Trophoblast cell (in vitro differentiated cells and primary cell): Measurements from ENCODE around the gene BTBD19.

ENCODE experiments used
- DNase-seq, 2 donors: peaks; one replicate each; pipeline ENCODE4 v3.0.0-alpha.2; 2016
- H2AFZ ChIP-seq: 2 replicates; pipeline ENCODE4 v1.6.1; 2013; ENCODE audit warnings: low read length, moderate library complexity, mild to moderate bottlenecking; ENCODE audit not compliant: insufficient read depth, poor library complexity
- H2AK5ac ChIP-seq: 2 replicates; pipeline ENCODE4 v1.6.1; 2013; ENCODE audit warnings: mild to moderate bottlenecking, low read length
- H2BK120ac ChIP-seq: 2 replicates; pipeline ENCODE4 v1.6.1; 2013; ENCODE audit warnings: low read length, mild to moderate bottlenecking, moderate library complexity; ENCODE audit not compliant: insufficient read depth, poor library complexity
- H2BK12ac ChIP-seq: 2 replicates; pipeline ENCODE4 v1.6.1; 2013; ENCODE audit warnings: mild to moderate bottlenecking, low read length, moderate library complexity
- H2BK5ac ChIP-seq: 2 replicates; pipeline ENCODE4 v1.6.1; 2013; ENCODE audit warnings: low read length, low read depth, moderate library complexity, mild to moderate bottlenecking; ENCODE audit not compliant: poor library complexity
- H3K14ac ChIP-seq: 2 replicates; pipeline ENCODE4 v1.6.1; 2013; ENCODE audit warnings: mild to moderate bottlenecking, low read length
- H3K18ac ChIP-seq: 2 replicates; pipeline ENCODE4 v1.6.1; 2013; ENCODE audit warnings: mild to moderate bottlenecking, low read length
- H3K23ac ChIP-seq: 2 replicates; pipeline ENCODE4 v1.6.1; 2013; ENCODE audit warnings: low read length
- H3K27ac ChIP-seq: 2 replicates; pipeline ENCODE4 v1.5.1; 2013; ENCODE audit warnings: low read depth, mild to moderate bottlenecking, inconsistent platforms, low read length, moderate library complexity
- H3K27me3 ChIP-seq: 2 replicates; pipeline ENCODE4 v1.6.1; 2013; ENCODE audit warnings: inconsistent platforms, mild to moderate bottlenecking, low read length, moderate library complexity; ENCODE audit not compliant: insufficient read depth
- H3K36me3 ChIP-seq, 2 experiments: 1 replicate in 1 of 2; 2 replicates in 1 of 2; pipeline ENCODE4 v1.6.1; 2013; ENCODE audit warnings: low read length in 2 of 2, mild to moderate bottlenecking in 2 of 2, moderate library complexity in 1 of 2; ENCODE audit not compliant: insufficient read depth in 2 of 2, control insufficient read depth in 1 of 2
- H3K4ac ChIP-seq: 2 replicates; pipeline ENCODE4 v1.6.1; 2013; ENCODE audit warnings: low read depth, mild to moderate bottlenecking, low read length, moderate library complexity
- H3K4me1 ChIP-seq, 2 experiments: 1 replicate in 1 of 2; 2 replicates in 1 of 2; pipeline ENCODE4 v1.6.1; 2013; ENCODE audit warnings: low read length in 2 of 2, mild to moderate bottlenecking in 2 of 2, moderate library complexity in 1 of 2; ENCODE audit not compliant: insufficient read depth in 2 of 2, control insufficient read depth in 1 of 2
- H3K4me2 ChIP-seq: 2 replicates; pipeline ENCODE4 v1.6.1; 2013; ENCODE audit warnings: inconsistent platforms, mild to moderate bottlenecking, low read length, moderate library complexity
- H3K4me3 ChIP-seq: 2 replicates; pipeline ENCODE4 v1.5.1; 2013; ENCODE audit warnings: mild to moderate bottlenecking, low read depth, low read length, inconsistent platforms
- H3K79me1 ChIP-seq: one replicate; pipeline ENCODE4 v1.6.1; 2013; ENCODE audit warnings: low read length
- H3K79me2 ChIP-seq: 2 replicates; pipeline ENCODE4 v1.6.1; 2013; ENCODE audit warnings: low read length, mild to moderate bottlenecking; ENCODE audit not compliant: control insufficient read depth, insufficient read depth, poor library complexity
- H3K9ac ChIP-seq: 2 replicates; pipeline ENCODE4 v1.6.1; 2013; ENCODE audit warnings: mild to moderate bottlenecking, low read length
- H3K9me3 ChIP-seq: 2 replicates; pipeline ENCODE4 v1.6.1; 2013; ENCODE audit warnings: low read depth, mild to moderate bottlenecking, control low read depth, inconsistent platforms, low read length; ENCODE audit not compliant: insufficient read depth
- H4K12ac ChIP-seq: 2 replicates; pipeline ENCODE4 v1.6.1; 2013; ENCODE audit warnings: low read depth, mild to moderate bottlenecking, low read length, moderate library complexity
- H4K8ac ChIP-seq: 2 replicates; pipeline ENCODE4 v1.6.1; 2013; ENCODE audit warnings: low read depth, mild to moderate bottlenecking, low read length, moderate library complexity
- H4K91ac ChIP-seq: one replicate; pipeline ENCODE4 v1.6.1; 2013; ENCODE audit warnings: low read depth, mild to moderate bottlenecking, low read length, moderate library complexity
- WGBS: extraction: QIAGEN DNeasy Blood & Tissue Kit; methylation state at CpG from one replicate; pipeline ENCODE4 v1.1.7; 2013; ENCODE audit warnings: missing lambda C conversion rate; ENCODE audit not compliant: insufficient read length, insufficient coverage; ENCODE audit errors: extremely low coverage; 5-methylcytosine and 5-hydroxymethylcytosine counted together

The BTBD19 gene

GRCh38 chr1:44784094-44785028 is 24.0 kb upstream of the BTBD19 start:
- DNase-seq: peak in 1 of 2 donors; percentile 38
- H3K9me3 ChIP-seq: peaks cover 2% of the 10 kb centered on the region
- no peak overlapping the region for H2AK5ac ChIP-seq
- WGBS: no CpG with 5 or more reads among the region's 71 CpGs
- H3K79me1 ChIP-seq: peaks cover 2% of the 10 kb centered on the region
- peak overlapping the region; percentile 46 for H2AFZ ChIP-seq
- no peaks in the 10 kb centered on the region for H3K27me3 ChIP-seq
- no peak overlapping the region for H2BK120ac ChIP-seq
- H3K23ac ChIP-seq: no peak overlapping the region
- no peak overlapping the region for H4K91ac ChIP-seq
- H3K36me3 ChIP-seq: peaks cover 14 to 16% of the 10 kb centered on the region in 2 experiments
- H3K4me1 ChIP-seq: peaks cover 3 to 17% of the 10 kb centered on the region in 2 experiments
- H3K4ac ChIP-seq: no peak overlapping the region
- peak overlapping the region; percentile 14 for H3K14ac ChIP-seq
- H4K8ac ChIP-seq: peak overlapping the region; percentile 72
- peak overlapping the region; percentile 53 for H3K4me3 ChIP-seq
- no peak overlapping the region for H2BK5ac ChIP-seq
- peak overlapping the region; percentile 31 for H4K12ac ChIP-seq
- peak overlapping the region; percentile 63 for H3K4me2 ChIP-seq
- H2BK12ac ChIP-seq: no peak overlapping the region
- H3K9ac ChIP-seq: no peak overlapping the region
- H3K18ac ChIP-seq: no peak overlapping the region
- no peak overlapping the region for H3K27ac ChIP-seq
- no peaks in the 10 kb centered on the region for H3K79me2 ChIP-seq

GRCh38 chr1:44785029-44785380 is 23.3 kb upstream of the BTBD19 start:
- H3K27ac ChIP-seq: no peak overlapping the region
- no peak overlapping the region for H4K8ac ChIP-seq
- H3K4me2 ChIP-seq: no peak overlapping the region
- no peak overlapping the region for H4K12ac ChIP-seq
- peaks cover 2% of the 10 kb centered on the region for H3K79me1 ChIP-seq
- H3K14ac ChIP-seq: no peak overlapping the region
- no peak overlapping the region for H3K4ac ChIP-seq
- H4K91ac ChIP-seq: no peak overlapping the region
- H3K9me3 ChIP-seq: peaks cover 2% of the 10 kb centered on the region
- DNase-seq: no peak
- H3K36me3 ChIP-seq: peaks cover 9 to 10% of the 10 kb centered on the region in 2 experiments
- H3K18ac ChIP-seq: no peak overlapping the region
- H2AFZ ChIP-seq: no peak overlapping the region
- no peak overlapping the region for H2BK5ac ChIP-seq
- H3K9ac ChIP-seq: no peak overlapping the region
- H2AK5ac ChIP-seq: no peak overlapping the region
- no peaks in the 10 kb centered on the region for H3K79me2 ChIP-seq
- WGBS: no CpG with 5 or more reads among the region's 6 CpGs
- no peak overlapping the region for H2BK120ac ChIP-seq
- no peak overlapping the region for H3K23ac ChIP-seq
- H2BK12ac ChIP-seq: no peak overlapping the region
- H3K4me1 ChIP-seq: peaks cover 3 to 17% of the 10 kb centered on the region in 2 experiments
- H3K27me3 ChIP-seq: no peaks in the 10 kb centered on the region
- no peak overlapping the region for H3K4me3 ChIP-seq

GRCh38 chr1:44785501-44786137 is 22.7 kb upstream of the BTBD19 start:
- Histone ChIP-seq H2AFZ (no peak overlapping the region), H2BK5ac (no peak overlapping the region), H3K9ac (no peak overlapping the region), H4K91ac (no peak overlapping the region), H3K79me2 (no peaks in the 10 kb centered on the region), H3K4me2 (peak overlapping the region; percentile 57), H3K9me3 (peaks cover 2% of the 10 kb centered on the region), H4K12ac (no peak overlapping the region), H3K4me1 (peaks cover 3 to 17% of the 10 kb centered on the region in 2 experiments), H3K14ac (no peak overlapping the region), H3K4me3 (no peak overlapping the region), H3K36me3 (peaks cover 5% of the 10 kb centered on the region in 2 experiments), H3K18ac (no peak overlapping the region), H3K23ac (no peak overlapping the region), H2BK120ac (no peak overlapping the region), H3K27ac (no peak overlapping the region), H4K8ac (no peak overlapping the region), H3K79me1 (peaks cover 2% of the 10 kb centered on the region), H2BK12ac (no peak overlapping the region), H2AK5ac (no peak overlapping the region), H3K27me3 (no peaks in the 10 kb centered on the region), H3K4ac (no peak overlapping the region)
- no peak for DNase-seq
- no CpG with 5 or more reads among the region's 11 CpGs for WGBS

- WGBS: no CpG with 5 or more reads among the region's 49 CpGs
- Histone ChIP-seq H4K12ac (no peak overlapping the region), H3K4me2 (peak overlapping the region; percentile 57), H3K9me3 (peaks cover 2% of the 10 kb centered on the region), H3K27me3 (no peaks in the 10 kb centered on the region), H3K18ac (no peak overlapping the region), H2BK12ac (no peak overlapping the region), H3K4me3 (peak overlapping the region; percentile 17), H2BK120ac (no peak overlapping the region), H4K8ac (peak overlapping the region; percentile 3), H2AFZ (peak overlapping the region; percentile 20), H4K91ac (no peak overlapping the region), H3K4me1 (peaks cover 3 to 17% of the 10 kb centered on the region in 2 experiments), H3K79me2 (no peaks in the 10 kb centered on the region), H3K79me1 (peaks cover 2% of the 10 kb centered on the region), H3K36me3 (peaks cover under 1% of the 10 kb centered on the region in 2 experiments), H2AK5ac (no peak overlapping the region), H2BK5ac (no peak overlapping the region), H3K23ac (no peak overlapping the region), H3K14ac (no peak overlapping the region), H3K4ac (no peak overlapping the region), H3K9ac (no peak overlapping the region), H3K27ac (no peak overlapping the region)
- peak; percentile 82 to 86 for DNase-seq
Observed at GRCh38 chr1:44786138-44786840, 22.0 kb upstream of the BTBD19 start.
